GM18498 (cell line): Measurements from ENCODE around the gene RARA.
"Not testable (repeated sequence)": the region's sequence is repeated elsewhere in the genome, so short reads cannot be mapped to it uniquely, and the experiment has no call there.

Experiments used
- ATAC-seq: cut with Tn5 transposase; IDR thresholded peaks from one replicate; pipeline ENCODE4 v1.9.1; 2021; ENCODE audit warnings: mild to moderate bottlenecking, moderate library complexity; ENCODE audit not compliant: unreplicated experiment

RARA gene

DNA sequence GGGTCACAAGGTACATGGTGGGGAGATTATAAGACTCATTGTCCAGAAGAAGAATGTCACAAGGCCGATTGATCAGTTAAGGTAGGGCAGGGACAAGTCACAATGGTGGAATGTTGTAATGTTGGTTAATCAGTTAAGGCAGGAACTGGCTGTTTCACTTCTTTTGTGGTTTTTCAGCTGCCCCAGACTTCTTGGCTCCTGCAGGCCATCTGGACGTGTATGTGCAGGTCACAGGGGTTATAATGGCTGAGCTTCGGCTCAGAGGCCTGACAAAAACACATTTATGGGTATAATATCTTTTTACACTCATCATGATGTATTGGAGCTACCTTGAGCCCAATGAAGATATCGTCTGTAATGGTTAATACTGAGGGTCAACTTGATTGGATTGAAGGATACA is 63.7 kb downstream of the RARA start:
- ATAC-seq, result not testable (repeated sequence)

DNA sequence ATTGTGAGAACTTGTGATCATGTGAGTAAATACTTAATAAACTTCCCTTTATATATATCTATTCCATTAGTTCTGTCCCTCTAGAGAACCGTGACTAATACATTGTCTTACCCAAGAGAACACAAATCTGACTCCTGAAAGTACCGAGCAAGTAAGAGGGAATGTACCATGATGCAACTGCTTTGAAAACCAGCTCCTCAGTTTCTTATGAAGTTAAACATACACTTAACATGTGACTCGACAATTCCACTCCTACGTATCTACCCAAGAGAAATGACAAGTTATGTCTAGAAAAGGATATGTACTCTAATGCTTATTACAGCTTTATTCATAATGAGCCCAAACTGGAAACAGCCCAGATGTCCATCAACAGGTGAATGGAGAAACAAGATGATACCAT is 64.3 kb downstream of the RARA start:
- ATAC-seq, result no peak

DNA sequence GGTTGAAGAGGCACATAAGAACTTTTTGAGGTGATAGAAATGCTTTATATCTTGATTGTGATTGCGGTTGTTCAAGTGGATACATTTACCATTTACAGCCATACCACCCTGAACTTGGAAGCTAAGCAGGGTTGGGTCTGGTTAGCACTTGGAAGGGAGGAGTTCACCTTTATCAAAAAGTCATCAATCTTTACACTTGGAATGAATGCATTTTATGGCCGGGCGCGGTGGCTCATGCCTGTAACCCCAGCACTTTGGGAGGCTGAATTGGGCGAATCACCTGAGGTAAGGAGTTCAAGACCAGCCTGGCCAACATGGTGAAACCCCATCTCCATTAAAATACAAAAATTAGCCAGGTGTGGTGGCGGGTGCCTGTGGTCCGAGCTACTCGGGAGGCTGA is 65.0 kb downstream of the RARA start:
- ATAC-seq, result no peak

DNA sequence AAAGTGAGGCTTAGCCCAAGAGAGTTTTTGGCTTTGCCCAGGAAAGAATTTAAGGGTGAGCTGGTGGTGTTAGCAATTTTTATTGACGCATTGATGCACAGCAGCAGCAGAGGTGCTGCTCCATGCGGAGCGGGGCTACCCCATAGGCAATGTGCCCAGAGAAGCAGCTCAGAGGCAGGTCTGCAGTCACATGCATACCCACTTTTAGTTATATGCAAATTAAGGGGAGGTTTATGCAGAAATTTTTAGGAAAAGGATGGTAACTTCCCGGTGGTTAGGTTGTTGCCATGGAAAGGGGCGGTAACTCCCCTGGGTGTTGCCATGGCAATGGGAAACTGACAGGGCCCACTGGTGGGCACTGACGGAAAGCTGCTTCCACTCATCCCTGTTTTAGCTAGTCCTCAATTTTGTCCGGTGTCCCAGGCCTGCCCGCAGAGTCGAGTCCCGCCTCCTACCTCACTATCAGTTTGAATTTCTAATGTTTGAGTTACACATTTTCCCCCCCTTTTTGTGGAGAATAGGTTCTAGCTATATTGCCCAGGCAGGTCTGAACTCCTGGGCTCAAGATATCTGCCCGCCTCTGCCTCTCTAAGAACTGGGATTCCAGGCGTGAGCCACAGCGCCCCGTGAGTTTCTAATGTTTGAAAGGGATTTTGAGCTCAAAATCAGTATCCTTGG is 66.0 kb downstream of the RARA start:
- ATAC-seq, result no peak

DNA sequence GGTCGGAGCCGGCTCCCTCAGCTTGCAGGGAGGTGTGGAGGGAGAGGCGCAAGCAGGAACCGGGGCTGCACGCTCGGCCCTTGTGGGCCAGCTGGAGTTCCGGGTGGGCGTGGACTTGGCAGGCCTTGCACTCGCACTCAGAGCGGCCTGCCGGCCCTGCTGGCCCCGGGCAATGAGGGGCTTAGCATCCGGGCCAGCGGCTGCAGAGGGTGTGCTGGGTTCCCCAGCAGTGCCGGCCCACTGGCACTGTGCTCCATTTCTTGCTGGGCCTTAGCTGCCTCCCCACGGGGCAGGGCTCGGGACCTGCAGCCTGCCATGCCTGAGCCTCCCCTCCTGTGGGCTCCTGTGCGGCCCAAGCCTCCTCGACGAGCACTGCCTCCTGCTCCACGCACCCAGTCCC is 66.8 kb downstream of the RARA start:
- ATAC-seq, result not testable (repeated sequence)

DNA sequence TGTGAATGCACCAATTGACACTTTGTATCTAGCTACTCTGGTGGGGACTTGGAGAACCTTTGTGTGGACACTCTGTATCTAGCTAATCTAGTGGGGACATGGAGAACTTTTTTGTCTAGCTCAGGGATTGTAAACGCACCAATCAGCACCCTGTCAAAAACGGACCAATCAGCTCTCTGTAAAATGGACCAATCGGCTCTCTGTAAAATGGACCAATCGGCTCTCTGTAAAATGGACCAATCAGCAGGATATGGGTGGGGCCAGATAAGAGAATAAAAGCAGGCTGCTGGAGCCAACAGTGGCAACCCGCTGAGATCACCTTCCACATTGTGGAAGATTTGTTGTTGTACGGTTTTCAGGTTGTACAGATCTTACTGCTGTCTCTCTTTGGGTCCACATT is 67.6 kb downstream of the RARA start:
- not testable (repeated sequence) for ATAC-seq

DNA sequence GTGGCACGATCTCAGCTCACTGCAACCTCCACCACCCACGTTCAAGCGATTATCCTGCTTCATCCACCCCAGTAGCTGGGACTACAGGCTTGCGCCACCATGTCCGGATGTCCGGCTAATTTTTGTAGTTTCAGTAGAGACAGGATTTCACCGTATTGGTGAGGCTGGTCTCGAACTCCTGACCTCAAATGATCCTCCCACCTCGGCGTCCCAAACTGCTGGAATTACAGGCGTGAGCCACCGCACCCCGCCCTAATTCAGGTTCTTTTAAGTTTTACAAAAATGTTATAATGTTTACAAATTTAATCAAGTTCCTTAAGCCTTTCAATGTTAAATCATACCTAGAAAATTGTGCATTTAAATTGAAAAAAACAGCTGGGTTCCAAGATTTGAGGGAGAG is 68.9 kb downstream of the RARA start:
- ATAC-seq, result no peak

DNA sequence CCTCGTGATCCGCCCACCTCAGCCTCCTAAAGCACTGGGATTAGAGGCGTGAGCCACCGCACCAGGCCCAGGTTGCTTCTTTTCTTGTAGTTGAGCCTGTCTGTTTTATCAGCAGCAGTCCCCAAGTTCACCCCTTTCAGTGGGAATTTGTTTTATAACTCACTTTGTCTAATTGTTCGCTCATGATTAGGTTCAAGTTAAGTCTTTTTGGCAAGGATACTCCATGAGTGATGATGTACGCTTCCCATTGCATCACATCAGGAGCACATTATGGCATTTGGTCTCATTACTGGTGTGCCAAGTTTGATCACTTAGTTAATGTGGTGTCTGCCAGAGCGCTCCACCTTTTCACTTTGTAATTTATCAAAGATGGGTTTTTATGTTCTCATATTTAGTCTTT is 70.0 kb downstream of the RARA start:
- no peak for ATAC-seq

DNA sequence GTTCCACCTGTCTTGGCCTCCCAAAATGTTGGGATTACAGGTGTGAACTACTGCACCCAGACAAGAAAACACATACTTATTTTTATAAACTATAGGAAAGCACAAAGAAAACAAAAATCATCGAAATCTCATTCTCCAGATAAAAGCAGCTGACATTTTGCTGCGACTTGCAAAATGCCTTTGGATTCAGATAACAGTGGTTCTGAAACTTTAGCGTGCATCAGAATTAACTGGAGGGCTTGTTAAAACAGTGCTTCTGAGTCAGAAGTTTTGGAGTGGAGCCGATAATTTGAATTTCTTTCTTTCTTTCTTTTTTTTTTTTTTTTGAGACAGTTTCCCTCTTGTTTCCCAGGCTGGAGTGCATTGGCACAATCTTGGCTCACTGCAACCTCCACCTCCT is 73.3 kb downstream of the RARA start:
- ATAC-seq, result no peak

DNA sequence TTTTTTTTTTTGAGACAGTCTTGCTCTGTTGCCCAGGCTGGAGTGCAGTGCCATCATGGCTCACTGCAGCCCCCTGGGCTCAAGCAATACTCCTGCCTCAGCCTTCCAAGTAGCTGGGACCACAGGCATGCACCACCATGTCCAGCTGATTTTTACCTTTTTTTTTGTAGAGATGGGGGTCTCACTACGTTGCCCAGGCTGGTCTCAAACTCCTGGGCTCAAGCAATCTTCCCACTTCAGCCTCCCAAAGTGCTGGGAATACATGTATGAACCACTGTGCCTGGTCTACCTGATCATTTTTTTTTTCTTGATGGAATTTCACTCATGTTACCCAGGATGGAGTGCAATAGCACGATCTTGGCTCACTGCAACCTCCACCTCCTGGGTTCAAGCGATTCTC is 77.6 kb downstream of the RARA start:
- ATAC-seq, result not testable (repeated sequence)

DNA sequence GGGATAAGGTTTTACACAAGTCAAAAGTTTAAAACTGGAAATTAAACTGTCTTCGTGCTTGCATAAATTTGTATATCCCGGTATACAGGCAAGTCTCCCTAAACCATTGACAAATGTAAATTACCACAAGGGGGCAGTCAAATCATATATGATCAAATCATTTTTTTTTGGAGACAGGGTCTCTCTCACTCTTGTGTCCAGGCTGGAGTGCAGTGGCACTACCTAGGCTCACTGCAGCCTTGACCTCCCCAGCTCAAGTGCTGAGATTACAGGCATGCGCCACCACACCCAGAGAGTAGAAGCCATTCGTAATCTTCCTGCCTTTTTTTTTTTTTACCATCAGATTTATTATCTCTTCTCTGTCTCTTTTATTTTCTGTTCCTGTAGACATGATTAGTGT is 90.2 kb downstream of the RARA start:
- no peak for ATAC-seq

DNA sequence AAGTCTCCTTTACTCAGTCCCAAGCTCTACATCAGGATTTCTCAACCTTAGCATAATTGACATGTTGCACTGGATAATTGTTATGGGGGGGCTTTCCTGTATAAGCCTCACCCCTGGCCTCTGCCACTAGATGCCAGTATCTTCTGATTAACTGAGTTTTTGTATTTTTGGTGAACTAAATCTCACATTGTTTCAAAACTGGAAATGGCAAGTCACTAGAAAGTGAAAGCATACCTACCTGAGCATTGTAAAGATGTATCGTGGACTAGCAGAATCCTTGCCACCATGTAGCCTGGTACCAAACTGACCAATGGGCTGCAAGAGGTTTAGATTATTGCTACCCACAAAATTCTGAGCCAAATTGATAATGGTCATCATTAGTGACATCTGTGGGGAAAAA is 93.7 kb downstream of the RARA start:
- no peak for ATAC-seq

DNA sequence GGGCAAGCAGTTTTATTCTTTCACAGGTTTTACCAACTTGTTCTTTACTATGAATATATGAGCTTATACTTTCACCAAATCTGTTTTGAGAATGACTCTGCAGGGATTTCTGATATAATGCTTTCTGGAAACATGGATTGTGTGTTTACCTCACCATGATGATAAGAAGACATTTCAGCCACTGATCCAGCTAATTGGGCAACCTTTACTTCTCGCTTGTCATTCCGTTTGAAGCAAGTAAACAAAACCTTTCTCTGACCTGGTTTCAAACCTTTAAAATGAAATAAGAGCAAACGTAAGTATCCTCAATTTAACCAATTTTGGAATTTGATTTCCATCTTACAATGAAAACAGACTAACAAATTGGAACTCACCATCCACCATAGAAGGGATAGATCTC is 95.0 kb downstream of the RARA start:
- ATAC-seq, result no peak
